Panc1 (cell line): ENCODE results near the gene SCAMP1.

Experiments used
- POLR2AphosphoS5 ChIP-seq: IDR thresholded peaks from 2 replicates; pipeline ENCODE4 v1.6.1; 2012; ENCODE audit warnings: mild to moderate bottlenecking, low read depth, low read length, moderate library complexity
- SIN3A ChIP-seq: IDR thresholded peaks from 2 replicates; pipeline ENCODE4 v1.6.1; 2012; ENCODE audit warnings: low read depth, mild to moderate bottlenecking, low read length, moderate library complexity, borderline replicate concordance; ENCODE audit not compliant: insufficient read depth
- TCF7L2 ChIP-seq: IDR thresholded peaks from 2 replicates; pipeline ENCODE4 v1.6.1; 2011; ENCODE audit warnings: mild to moderate bottlenecking, low read depth, low read length, inconsistent platforms
- TF ChIP-seq, protein P1 (sequence below): fragments of 450-650 bp; IDR thresholded peaks from 2 replicates; pipeline ENCODE4 v1.5.1; 2017; ENCODE audit warnings: mild to moderate bottlenecking
- TF ChIP-seq, protein P2 (sequence below), 2 experiments: IDR thresholded peaks; 2 replicates each; pipeline ENCODE4 v1.6.1; 2011 to 2012; ENCODE audit warnings: low read depth in 2 of 2, control low read depth in 1 of 2, low read length in 1 of 2, mild to moderate bottlenecking in 1 of 2, moderate library complexity in 1 of 2; ENCODE audit not compliant: insufficient read depth in 1 of 2

DNA sequence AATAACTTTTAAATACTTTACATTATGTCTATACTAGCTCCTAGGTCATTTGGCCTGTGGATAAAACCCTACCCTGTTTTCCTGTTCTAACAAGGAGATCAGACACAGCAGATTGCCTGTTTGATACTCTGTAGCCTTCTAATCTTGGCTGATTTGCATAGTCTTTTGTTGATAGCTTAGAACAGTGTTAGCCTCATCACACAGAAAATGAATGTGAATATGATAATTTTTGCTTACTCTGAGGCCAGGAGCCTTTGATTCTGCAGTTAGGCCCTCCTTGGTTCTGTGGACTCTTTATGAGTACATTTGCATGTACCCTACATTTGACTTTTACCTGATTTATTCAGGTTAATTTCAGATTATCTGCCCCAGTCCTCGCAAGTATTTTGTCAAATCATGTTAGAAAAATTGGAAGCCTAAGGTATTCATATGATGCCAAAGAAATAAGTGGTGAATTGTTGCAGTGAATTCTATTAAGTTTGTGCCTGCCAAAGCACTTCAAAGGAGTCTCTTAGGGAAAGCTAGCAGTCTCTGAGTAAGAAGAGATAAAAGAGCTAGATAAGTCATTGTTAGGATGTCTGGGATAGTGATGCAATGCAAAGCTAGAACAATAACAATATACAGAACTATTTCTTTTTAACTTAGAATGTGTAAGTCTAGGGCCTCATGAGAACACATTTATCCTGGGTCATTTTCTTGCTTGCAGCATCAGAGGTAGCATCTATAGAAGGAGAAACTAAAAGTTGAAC is 56.4 kb downstream of the SCAMP1 start:
- TF ChIP-seq, protein P1, sequence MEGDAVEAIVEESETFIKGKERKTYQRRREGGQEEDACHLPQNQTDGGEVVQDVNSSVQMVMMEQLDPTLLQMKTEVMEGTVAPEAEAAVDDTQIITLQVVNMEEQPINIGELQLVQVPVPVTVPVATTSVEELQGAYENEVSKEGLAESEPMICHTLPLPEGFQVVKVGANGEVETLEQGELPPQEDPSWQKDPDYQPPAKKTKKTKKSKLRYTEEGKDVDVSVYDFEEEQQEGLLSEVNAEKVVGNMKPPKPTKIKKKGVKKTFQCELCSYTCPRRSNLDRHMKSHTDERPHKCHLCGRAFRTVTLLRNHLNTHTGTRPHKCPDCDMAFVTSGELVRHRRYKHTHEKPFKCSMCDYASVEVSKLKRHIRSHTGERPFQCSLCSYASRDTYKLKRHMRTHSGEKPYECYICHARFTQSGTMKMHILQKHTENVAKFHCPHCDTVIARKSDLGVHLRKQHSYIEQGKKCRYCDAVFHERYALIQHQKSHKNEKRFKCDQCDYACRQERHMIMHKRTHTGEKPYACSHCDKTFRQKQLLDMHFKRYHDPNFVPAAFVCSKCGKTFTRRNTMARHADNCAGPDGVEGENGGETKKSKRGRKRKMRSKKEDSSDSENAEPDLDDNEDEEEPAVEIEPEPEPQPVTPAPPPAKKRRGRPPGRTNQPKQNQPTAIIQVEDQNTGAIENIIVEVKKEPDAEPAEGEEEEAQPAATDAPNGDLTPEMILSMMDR = no peak
- TF ChIP-seq SIN3A (no peak), POLR2AphosphoS5 (no peak), TCF7L2 (no peak)
- TF ChIP-seq, protein P2, sequence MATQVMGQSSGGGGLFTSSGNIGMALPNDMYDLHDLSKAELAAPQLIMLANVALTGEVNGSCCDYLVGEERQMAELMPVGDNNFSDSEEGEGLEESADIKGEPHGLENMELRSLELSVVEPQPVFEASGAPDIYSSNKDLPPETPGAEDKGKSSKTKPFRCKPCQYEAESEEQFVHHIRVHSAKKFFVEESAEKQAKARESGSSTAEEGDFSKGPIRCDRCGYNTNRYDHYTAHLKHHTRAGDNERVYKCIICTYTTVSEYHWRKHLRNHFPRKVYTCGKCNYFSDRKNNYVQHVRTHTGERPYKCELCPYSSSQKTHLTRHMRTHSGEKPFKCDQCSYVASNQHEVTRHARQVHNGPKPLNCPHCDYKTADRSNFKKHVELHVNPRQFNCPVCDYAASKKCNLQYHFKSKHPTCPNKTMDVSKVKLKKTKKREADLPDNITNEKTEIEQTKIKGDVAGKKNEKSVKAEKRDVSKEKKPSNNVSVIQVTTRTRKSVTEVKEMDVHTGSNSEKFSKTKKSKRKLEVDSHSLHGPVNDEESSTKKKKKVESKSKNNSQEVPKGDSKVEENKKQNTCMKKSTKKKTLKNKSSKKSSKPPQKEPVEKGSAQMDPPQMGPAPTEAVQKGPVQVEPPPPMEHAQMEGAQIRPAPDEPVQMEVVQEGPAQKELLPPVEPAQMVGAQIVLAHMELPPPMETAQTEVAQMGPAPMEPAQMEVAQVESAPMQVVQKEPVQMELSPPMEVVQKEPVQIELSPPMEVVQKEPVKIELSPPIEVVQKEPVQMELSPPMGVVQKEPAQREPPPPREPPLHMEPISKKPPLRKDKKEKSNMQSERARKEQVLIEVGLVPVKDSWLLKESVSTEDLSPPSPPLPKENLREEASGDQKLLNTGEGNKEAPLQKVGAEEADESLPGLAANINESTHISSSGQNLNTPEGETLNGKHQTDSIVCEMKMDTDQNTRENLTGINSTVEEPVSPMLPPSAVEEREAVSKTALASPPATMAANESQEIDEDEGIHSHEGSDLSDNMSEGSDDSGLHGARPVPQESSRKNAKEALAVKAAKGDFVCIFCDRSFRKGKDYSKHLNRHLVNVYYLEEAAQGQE (IDR thresholded peaks at IDR 0.05; ENCODE audit: insufficient read depth in 1 of 2, low read depth in 2 of 2, low read length in 1 of 2) = no peak
